ENCODE measurements around the gene FEM1B.

The FEM1B gene

GRCh38 chr15:68310804-68311463, 33.4 kb downstream of the FEM1B start:
- DNase-seq: no peak

- DNase-seq: no peak
These were observed 33.9 kb downstream of the FEM1B start for GRCh38 chr15:68311464-68311835.

GRCh38 chr15:68311859-68312557, 34.5 kb downstream of the FEM1B start:
- DNase-seq: no peak

- DNase-seq: peak; percentile 44
These were observed 35.2 kb downstream of the FEM1B start for GRCh38 chr15:68312701-68313204.

DNA sequence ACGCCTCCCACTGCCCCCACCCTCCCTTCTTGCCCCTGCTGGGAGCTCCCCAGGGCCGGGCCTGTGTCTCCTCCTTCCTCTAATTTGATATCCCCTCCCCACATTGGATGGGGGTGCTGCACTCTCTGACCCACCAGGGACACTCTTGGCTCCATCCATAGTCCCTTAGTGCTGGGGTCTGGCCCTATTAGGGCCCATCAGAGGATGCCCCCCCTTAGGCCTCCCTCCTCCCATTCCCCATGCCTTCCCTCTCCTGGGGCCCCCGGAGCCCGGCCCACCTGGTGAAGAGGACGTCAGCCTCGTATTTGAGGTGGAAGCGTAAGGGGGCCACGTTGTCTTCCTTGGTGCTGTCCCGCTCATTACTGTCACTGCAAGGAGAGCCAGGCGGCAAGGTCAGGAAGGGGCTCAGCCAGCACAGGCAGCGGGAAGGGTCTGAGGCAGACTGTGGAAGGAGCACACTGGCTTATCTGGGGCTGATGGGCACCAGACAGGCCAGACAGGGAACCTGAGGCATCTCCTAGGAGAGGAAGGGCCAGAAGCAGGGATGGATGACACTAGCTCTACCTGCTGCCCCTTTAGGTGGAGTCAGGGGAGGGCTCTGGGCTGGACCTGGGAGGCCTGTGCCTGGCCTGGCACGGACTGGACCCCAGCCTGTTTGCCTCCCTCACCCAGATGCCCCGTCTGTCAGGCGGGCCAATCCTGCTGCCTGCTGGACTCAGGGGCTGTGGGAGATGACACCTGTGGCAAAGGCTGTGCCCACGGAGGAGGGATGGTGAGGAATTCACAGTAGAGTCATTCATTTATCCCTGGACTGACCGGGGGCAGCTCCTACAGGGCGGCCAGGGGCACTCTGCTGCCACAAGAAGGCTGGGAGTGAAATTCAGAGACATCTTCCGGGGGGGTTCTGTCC, 36.2 kb downstream of the FEM1B start:
- DNase-seq: no peak

DNA sequence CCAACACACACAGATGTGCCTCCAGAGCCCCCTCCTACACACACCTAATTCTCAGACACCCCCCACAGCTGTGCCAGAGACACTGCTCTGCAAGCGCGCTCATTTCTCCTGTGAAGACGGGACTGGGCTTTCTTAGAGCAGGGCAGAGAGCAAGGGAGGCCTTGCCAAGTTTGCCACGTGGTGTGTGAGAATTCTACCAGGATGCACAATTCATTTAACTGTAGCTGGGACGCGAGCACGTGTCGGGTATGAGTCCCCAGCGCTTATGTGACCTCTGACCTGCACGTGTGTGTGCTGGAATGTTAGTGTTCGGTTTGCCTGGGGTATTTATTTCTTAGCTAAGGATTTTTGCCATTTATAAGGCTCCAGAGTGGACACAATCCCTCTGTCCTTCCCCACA, 37.0 kb downstream of the FEM1B start:
- no peak for DNase-seq

GRCh38 chr15:68315035-68315434, 37.5 kb downstream of the FEM1B start:
- DNase-seq: no peak

DNA sequence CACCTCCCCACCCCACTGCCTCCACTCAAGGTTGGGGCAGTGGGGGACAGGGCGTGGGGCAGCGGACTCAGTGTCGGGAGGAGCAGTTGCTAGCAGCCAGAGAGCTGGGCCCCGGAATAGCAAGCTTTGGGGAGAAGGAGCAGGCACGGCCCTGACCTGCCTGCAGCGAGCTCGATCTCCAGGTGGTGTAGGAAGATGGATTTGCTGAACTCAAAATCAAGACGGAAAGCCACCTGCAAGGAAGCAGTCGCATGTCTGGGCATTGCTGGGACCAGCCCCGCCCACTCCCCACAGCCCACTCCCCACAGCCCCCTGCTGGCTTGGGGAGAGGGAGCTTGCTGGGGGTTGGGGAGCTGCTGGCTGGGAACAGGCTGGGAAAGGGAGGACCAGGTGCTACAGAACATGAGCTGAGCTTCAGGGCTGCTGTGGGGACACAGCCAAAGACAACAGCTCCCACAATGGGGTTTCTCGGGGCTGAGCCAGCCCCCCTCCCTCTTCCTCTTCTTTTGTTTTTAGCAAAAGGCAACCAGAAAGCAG, 38.0 kb downstream of the FEM1B start:
- DNase-seq: no peak

- DNase-seq: no peak
These were observed 38.7 kb downstream of the FEM1B start for GRCh38 chr15:68316061-68316804.

- no peak for DNase-seq
These were observed 39.9 kb downstream of the FEM1B start for GRCh38 chr15:68317281-68318007.

- DNase-seq: no peak
These were observed 40.7 kb downstream of the FEM1B start for GRCh38 chr15:68318008-68318835.

- no peak for DNase-seq
These were observed 41.7 kb downstream of the FEM1B start for GRCh38 chr15:68318931-68319909.

DNA sequence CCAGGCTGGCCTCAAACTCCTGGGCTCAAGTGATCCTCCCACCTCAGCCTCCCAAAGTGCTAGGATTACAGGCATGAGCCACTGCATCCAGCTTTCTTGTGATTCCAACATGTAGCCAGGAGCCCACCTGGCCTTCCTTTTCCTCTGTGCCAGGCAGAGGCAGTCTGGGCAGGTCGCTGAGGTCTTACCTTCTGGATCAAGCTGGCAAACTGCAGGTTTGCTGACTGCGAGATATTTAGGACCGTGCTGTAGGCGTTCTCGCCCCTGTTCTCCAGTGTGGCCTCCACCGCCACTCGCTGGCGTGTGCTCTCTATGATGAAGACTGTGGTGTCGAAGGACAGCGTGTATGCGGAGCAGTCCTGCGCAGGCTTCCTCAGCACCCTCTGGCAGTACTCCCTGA, 42.5 kb downstream of the FEM1B start:
- DNase-seq: no peak

DNA sequence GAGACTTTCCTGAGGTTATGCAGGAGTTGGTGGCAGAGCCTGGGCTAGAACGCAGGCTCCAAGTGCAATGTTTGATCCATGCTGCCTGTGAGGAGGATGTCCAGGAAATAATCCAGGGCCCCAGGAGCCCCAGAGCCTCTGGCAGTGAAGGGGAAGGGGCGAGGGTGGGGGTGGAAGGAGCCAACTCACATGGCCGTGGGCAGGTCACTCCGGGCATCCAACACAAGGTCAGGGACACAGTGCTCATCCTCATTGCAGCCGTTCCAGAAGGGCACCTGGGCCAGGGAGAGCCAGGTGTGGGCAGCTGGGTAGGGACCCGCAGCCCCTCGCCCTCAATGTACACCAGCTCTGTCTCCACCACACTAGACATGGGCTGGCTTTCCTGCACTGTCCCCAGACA, 43.7 kb downstream of the FEM1B start:
- DNase-seq: no peak

DNA sequence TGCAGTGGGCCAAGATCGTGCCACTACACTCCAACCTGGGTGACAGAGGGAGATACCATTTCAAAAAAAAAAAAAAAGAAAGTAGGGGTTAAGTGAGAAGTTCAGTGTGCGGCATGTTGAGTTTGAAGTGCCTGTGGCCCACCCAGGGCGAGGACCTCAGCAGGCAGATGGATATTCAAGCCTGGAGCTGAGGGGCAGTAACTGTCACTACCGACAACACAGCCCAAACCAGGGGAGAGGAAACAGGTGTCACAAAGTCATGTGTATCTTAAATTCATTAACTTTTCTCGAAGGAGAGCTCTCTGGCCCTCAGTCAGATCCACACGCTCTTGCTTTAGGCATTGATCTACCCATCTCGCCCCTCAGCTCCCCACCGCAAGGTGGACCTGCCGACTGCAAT, 45.3 kb downstream of the FEM1B start:
- no peak for DNase-seq

GRCh38 chr15:68325726-68326125, 48.2 kb downstream of the FEM1B start:
- no peak for DNase-seq

- DNase-seq: no peak
These were observed 49.3 kb downstream of the FEM1B start for GRCh38 chr15:68326711-68327354.

DNA sequence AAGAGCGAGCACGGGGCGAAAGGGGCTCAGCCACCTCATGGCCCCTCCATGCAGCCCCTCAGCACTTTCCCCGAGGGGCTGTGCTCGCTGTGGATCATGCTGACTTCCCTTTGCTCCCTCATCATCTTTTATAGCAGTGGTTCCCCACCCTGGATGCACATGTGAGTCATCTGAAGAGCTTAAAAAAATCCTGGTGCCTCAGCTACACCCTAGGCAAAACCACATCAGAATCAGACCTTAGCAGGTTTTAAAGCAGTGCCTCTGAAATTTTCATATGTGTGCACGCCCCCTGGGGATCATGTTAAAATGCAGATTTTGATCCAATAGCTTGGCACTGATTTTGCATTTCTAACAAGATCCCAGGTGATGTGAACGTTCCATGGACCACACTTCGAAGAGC, 50.9 kb downstream of the FEM1B start:
- DNase-seq: no peak

- no peak for DNase-seq
These were observed 51.4 kb downstream of the FEM1B start for GRCh38 chr15:68328964-68329363.

Measured in fibroblast of skin of right quadriceps (primary cell).